SK-N-SH (cell line): ENCODE data around the gene OSBPL9. TPM values are rescaled to one million over a fixed set of nuclear protein-coding genes. Genes with fewer than 3 reads are reported as not detected.

Experiments used
- CTCF ChIA-PET: fragments of 300-600, 350-600 bp; formaldehyde crosslinking; extraction: SDS; loops from one replicate; lab custom pipeline; 2021; lab: Yijun Ruan, JAX
- POLR2A ChIA-PET: fragments of 350-600 bp; sonication (Branson Sonifier 250); formaldehyde crosslinking; extraction: SDS; loops from one replicate; lab custom pipeline; 2020; ENCODE audit warnings: antibody characterized with exemption, inconsistent platforms; lab: Yijun Ruan, JAX
- DNase-seq: peaks from one replicate; pipeline ENCODE4 v3.0.0; 2012
- H2AFZ ChIP-seq: fragments of 200-600 bp; sonication (generic); 2 replicates; pipeline ENCODE4 v1.8.1; 2016; ENCODE audit warnings: antibody characterized with exemption, mild to moderate bottlenecking, low read depth
- H3F3A ChIP-seq: fragments of 200-600 bp; sonication (generic); replicated peaks from 2 replicates; pipeline ENCODE3; 2016; ENCODE audit warnings: antibody characterized with exemption, mild to moderate bottlenecking; ENCODE audit not compliant: insufficient read depth
- H3K27ac ChIP-seq, 2 experiments: fragments of 200-500 bp in 1 of 2; fragments of 200-600 bp in 1 of 2; sonication (Bioruptor generic) in 1 of 2; sonication (generic), shearing (Covaris generic) in 1 of 2; 2 replicates each; pipeline versions ENCODE4 v1.5.1 to v1.6.1; 2014 to 2016; ENCODE audit warnings: low read depth in 2 of 2, inconsistent platforms in 1 of 2, low read length in 1 of 2, mild to moderate bottlenecking in 1 of 2, mixed read lengths in 1 of 2
- H3K27me3 ChIP-seq: fragments of 200-600 bp; sonication (generic), shearing (Covaris generic); 2 replicates; pipeline ENCODE4 v1.6.1; 2016; ENCODE audit warnings: mixed run types; ENCODE audit not compliant: insufficient read depth
- H3K36me3 ChIP-seq, 2 experiments: fragments of 200-500 bp in 1 of 2; fragments of 200-600 bp in 1 of 2; sonication (Bioruptor generic) in 1 of 2; sonication (generic) in 1 of 2; replicated peaks in 1 of 2; 2 replicates each; pipeline versions ENCODE3 to v1.5.1; 2014 to 2016; ENCODE audit warnings: low read length in 1 of 2, mild to moderate bottlenecking in 1 of 2; ENCODE audit not compliant: insufficient read depth in 2 of 2, control insufficient read depth in 1 of 2
- H3K4me1 ChIP-seq, 2 experiments: fragments of 200-500 bp in 1 of 2; fragments of 200-600 bp in 1 of 2; sonication (Bioruptor generic) in 1 of 2; sonication (generic), shearing (Covaris generic) in 1 of 2; 2 replicates each; pipeline versions ENCODE4 v1.5.1 to v1.6.1; 2014 to 2016; ENCODE audit warnings: low read depth in 1 of 2, low read length in 1 of 2, mixed run types in 1 of 2; ENCODE audit not compliant: insufficient read depth in 2 of 2, control insufficient read depth in 1 of 2
- H3K4me2 ChIP-seq: fragments of 200-600 bp; sonication (generic), shearing (Covaris generic); 2 replicates; pipeline ENCODE4 v1.6.1; 2017; ENCODE audit warnings: mixed run types
- H3K4me3 ChIP-seq, 2 experiments: fragments of 200-500 bp in 1 of 2; fragments of 200-600 bp in 1 of 2; sonication (Bioruptor generic) in 1 of 2; sonication (generic), shearing (Covaris generic) in 1 of 2; 2 replicates each; pipeline versions ENCODE4 v1.5.1 to v1.8.1; 2014 to 2016; ENCODE audit warnings: low read depth in 2 of 2, inconsistent platforms in 1 of 2, low read length in 1 of 2, mild to moderate bottlenecking in 1 of 2, mixed read lengths in 1 of 2, moderate library complexity in 1 of 2
- H3K79me2 ChIP-seq: fragments of 200-600 bp; sonication (generic); 2 replicates; pipeline ENCODE4 v1.8.1; 2017; ENCODE audit warnings: mild to moderate bottlenecking; ENCODE audit not compliant: insufficient read depth
- H3K9ac ChIP-seq: fragments of 200-600 bp; sonication (generic); 2 replicates; pipeline ENCODE4 v1.6.1; 2017; ENCODE audit warnings: mixed run types
- H3K9me2 ChIP-seq: fragments of 200-600 bp; sonication (generic); 2 replicates; pipeline ENCODE4 v1.6.1; 2017; ENCODE audit warnings: mixed run types
- H3K9me3 ChIP-seq: fragments of 200-600 bp; sonication (generic); 2 replicates; pipeline ENCODE4 v1.6.1; 2017; ENCODE audit warnings: mixed run types, mild to moderate bottlenecking, moderate library complexity
- H4K20me1 ChIP-seq: fragments of 200-600 bp; sonication (generic); 2 replicates; pipeline ENCODE4 v1.6.1; 2017; ENCODE audit warnings: mild to moderate bottlenecking, mixed run types; ENCODE audit not compliant: insufficient read depth
- CHD2 ChIP-seq: fragments of 150-350 bp; IDR thresholded peaks from 2 replicates; pipeline ENCODE4 v1.6.1; 2018; ENCODE audit warnings: low read length; ENCODE audit not compliant: partially characterized antibody
- FOSL2 ChIP-seq: IDR thresholded peaks from 2 replicates; pipeline ENCODE4 v1.4.0; 2012; ENCODE audit warnings: low read depth, mild to moderate bottlenecking, moderate library complexity, borderline replicate concordance
- FOXJ3 ChIP-seq: sonication (generic); formaldehyde crosslinking; IDR thresholded peaks from 2 replicates; pipeline ENCODE4 v1.5.1; 2020; ENCODE audit warnings: mild to moderate bottlenecking, missing genetic modification reagents
- GATA2 ChIP-seq: sonication (generic); formaldehyde crosslinking; IDR thresholded peaks from 2 replicates; pipeline ENCODE4 v1.5.0; 2020; ENCODE audit warnings: mild to moderate bottlenecking, missing genetic modification reagents
- JUND ChIP-seq: IDR thresholded peaks from 2 replicates; pipeline ENCODE4 v1.4.0; 2012
- POLR2AphosphoS5 ChIP-seq: IDR thresholded peaks from 2 replicates; pipeline ENCODE4 v1.6.1; 2012; ENCODE audit warnings: low read depth, low read length
- RCOR1 ChIP-seq: fragments of 150-350 bp; IDR thresholded peaks from 2 replicates; pipeline ENCODE4 v1.6.1; 2017; ENCODE audit warnings: antibody characterized with exemption, low read length
- RFX5 ChIP-seq: IDR thresholded peaks from 2 replicates; pipeline ENCODE4 v1.6.1; 2012; ENCODE audit warnings: mild to moderate bottlenecking, improper control_type of control experiment, low read length
- WGBS: methylation state at CpG from one replicate; pipeline ENCODE4 v1.1.6; 2017; ENCODE audit warnings: low lambda C conversion rate; 5-methylcytosine and 5-hydroxymethylcytosine counted together
- polyA plus RNA-seq, 3 experiments: library from polyadenylated mRNA; depleted of rRNA; stranded (reverse); fragments of >200 nt; gene quantifications; 2 replicates each; pipeline ENCODE4 v1.2.3, GENCODE V29; 2012
- TF ChIP-seq, protein P1 (sequence below): fragments of 200-600 bp; sonication (generic); IDR thresholded peaks from 2 replicates; pipeline ENCODE4 v1.6.1; 2017; ENCODE audit warnings: antibody characterized with exemption, mild to moderate bottlenecking, moderate library complexity
- TF ChIP-seq, protein P2 (sequence below): IDR thresholded peaks from 2 replicates; pipeline ENCODE4; 2012
- TF ChIP-seq, protein P3 (sequence below): IDR thresholded peaks from 2 replicates; pipeline ENCODE4 v1.6.1; 2012; ENCODE audit warnings: mild to moderate bottlenecking, low read depth, low read length, moderate library complexity

The OSBPL9 gene
- polyA plus RNA-seq, 1 of the 3 experiments (the other 2 are of a cell fraction): 43.9 TPM

DNA sequence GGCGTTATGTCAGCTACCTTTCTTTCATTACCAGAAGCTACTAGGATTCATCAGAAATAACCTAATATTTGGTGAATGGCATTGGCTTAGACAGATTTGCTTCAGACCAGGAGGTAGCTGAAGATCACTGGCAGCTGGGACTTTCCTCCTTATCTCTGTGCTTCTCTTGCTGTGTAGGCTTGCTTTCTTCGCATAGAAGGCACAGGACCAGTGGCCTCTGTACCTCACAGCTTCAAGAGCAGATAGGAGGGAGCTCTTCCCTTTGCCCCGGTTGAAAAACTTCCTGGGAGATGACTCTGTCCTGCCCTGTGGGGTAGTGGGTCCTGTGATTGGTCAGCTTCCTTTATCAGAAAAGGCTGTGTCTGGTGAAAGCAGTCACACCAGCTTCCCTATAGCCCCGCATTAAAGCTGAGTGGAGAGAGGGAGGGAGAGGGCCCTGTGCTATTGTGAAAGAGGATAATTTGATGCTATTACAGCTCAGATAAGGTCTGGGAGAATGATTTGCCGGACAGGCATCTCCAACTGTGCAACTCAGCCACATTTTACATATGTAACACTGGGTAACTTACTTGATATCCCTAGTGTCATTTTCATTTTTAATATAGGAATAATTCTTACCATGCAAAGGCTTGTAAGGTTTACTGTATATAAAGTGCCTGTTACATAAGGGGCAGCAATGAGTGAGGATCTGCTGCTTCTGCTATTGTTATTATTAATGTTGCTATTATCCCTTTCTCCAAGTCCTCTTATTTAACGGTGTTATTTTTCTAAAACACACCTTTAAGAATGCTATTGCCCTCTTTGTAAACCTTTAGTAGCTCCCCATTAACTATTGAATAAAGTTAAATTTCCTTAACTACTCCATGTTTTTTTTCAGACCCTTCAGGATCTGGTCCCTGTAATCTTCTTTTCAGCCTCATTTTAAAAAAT, 31.6 kb downstream of the OSBPL9 start (continued):
- TF ChIP-seq FOSL2 (peak; percentile 18; the same call in 1 of the 2 replicates), JUND (no peak), POLR2AphosphoS5 (peak; percentile 22; the same call in 1 of the 2 replicates)
- TF ChIP-seq, protein P1, sequence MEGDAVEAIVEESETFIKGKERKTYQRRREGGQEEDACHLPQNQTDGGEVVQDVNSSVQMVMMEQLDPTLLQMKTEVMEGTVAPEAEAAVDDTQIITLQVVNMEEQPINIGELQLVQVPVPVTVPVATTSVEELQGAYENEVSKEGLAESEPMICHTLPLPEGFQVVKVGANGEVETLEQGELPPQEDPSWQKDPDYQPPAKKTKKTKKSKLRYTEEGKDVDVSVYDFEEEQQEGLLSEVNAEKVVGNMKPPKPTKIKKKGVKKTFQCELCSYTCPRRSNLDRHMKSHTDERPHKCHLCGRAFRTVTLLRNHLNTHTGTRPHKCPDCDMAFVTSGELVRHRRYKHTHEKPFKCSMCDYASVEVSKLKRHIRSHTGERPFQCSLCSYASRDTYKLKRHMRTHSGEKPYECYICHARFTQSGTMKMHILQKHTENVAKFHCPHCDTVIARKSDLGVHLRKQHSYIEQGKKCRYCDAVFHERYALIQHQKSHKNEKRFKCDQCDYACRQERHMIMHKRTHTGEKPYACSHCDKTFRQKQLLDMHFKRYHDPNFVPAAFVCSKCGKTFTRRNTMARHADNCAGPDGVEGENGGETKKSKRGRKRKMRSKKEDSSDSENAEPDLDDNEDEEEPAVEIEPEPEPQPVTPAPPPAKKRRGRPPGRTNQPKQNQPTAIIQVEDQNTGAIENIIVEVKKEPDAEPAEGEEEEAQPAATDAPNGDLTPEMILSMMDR: no peak
- TF ChIP-seq, protein P2, sequence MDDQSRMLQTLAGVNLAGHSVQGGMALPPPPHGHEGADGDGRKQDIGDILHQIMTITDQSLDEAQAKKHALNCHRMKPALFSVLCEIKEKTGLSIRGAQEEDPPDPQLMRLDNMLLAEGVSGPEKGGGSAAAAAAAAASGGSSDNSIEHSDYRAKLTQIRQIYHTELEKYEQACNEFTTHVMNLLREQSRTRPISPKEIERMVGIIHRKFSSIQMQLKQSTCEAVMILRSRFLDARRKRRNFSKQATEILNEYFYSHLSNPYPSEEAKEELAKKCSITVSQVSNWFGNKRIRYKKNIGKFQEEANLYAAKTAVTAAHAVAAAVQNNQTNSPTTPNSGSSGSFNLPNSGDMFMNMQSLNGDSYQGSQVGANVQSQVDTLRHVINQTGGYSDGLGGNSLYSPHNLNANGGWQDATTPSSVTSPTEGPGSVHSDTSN: no peak

DNA sequence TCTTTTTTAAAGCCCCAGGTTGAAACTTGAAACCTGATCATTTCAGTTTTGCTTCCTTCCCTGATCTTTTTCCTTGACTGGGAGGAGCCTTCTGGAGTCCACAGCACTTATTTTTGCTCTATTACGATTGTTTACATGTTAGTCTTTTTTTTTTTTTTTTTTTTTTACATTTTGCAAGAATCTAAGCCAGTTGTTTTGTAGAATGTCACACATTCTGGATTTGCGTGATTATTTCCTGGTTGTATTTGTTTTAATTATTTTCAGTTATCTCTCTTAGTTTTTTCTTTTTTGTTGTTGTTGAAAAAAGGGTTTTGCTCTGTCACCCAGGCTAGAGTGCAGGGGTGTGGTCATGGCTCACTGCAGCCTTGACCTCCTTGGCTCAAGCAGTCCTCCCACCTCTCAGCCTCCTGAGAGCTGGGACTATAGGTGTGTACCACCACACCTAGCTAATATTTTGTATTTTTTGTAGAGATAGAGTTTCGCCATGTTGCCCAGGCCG, 32.8 kb downstream of the OSBPL9 start:
- peaks cover 78% of the 10 kb centered on the region for H3K79me2 ChIP-seq
- H3K4me1 ChIP-seq: peaks cover 14 to 44% of the 10 kb centered on the region in 2 experiments; a peak in 3 of 4 replicates
- H3K27me3 ChIP-seq: no peaks in the 10 kb centered on the region
- no peak overlapping the region for H3K4me2 ChIP-seq
- H3K9me3 ChIP-seq: no peaks in the 10 kb centered on the region
- H4K20me1 ChIP-seq: no peaks in the 10 kb centered on the region
- H3K9me2 ChIP-seq: no peaks in the 10 kb centered on the region
- peaks cover 32% of the 10 kb centered on the region for H3F3A ChIP-seq
- H2AFZ ChIP-seq: no peak overlapping the region
- POLR2A ChIA-PET: no interaction called here
- TF ChIP-seq RFX5 (no peak), RCOR1 (no peak), CHD2 (no peak), FOXJ3 (CRISPR knock-in tag) (no peak), GATA2 (CRISPR knock-in tag) (no peak)
- TF ChIP-seq, protein P3, sequence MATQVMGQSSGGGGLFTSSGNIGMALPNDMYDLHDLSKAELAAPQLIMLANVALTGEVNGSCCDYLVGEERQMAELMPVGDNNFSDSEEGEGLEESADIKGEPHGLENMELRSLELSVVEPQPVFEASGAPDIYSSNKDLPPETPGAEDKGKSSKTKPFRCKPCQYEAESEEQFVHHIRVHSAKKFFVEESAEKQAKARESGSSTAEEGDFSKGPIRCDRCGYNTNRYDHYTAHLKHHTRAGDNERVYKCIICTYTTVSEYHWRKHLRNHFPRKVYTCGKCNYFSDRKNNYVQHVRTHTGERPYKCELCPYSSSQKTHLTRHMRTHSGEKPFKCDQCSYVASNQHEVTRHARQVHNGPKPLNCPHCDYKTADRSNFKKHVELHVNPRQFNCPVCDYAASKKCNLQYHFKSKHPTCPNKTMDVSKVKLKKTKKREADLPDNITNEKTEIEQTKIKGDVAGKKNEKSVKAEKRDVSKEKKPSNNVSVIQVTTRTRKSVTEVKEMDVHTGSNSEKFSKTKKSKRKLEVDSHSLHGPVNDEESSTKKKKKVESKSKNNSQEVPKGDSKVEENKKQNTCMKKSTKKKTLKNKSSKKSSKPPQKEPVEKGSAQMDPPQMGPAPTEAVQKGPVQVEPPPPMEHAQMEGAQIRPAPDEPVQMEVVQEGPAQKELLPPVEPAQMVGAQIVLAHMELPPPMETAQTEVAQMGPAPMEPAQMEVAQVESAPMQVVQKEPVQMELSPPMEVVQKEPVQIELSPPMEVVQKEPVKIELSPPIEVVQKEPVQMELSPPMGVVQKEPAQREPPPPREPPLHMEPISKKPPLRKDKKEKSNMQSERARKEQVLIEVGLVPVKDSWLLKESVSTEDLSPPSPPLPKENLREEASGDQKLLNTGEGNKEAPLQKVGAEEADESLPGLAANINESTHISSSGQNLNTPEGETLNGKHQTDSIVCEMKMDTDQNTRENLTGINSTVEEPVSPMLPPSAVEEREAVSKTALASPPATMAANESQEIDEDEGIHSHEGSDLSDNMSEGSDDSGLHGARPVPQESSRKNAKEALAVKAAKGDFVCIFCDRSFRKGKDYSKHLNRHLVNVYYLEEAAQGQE: no peak
- no peak overlapping the region for H3K4me3 ChIP-seq
- CTCF ChIA-PET: no interaction called here
- no peak for DNase-seq
- 95% methylated on average over 4 of the region's 4 CpGs for WGBS
- H3K9ac ChIP-seq: no peak overlapping the region
- peak overlapping the region; percentile 87 to 93; a peak in 3 of 4 replicates for H3K27ac ChIP-seq
- H3K36me3 ChIP-seq: peaks cover 0 to 23% of the 10 kb centered on the region in 2 experiments
